ENCODE data around the gene MXRA8. TPM values are rescaled to one million over a fixed set of nuclear protein-coding genes. Genes with fewer than 3 reads are reported as not detected.

The MXRA8 gene
- total and polyA plus RNA-seq, 9 of the 15 experiments (the other 6 are each of a cell fraction or from before 2014, with no cell fraction given) = 0.66 to 11.3 (median 6.3) TPM

- Histone ChIP-seq H4K20me1 (replicated peaks; ENCODE audit: control insufficient read depth, insufficient read depth, low read length) (peaks cover 47% of the 10 kb centered on the region; the same call in 1 of the 2 replicates), H3K9ac (ENCODE audit: insufficient read depth in 1 of 2, low read depth in 2 of 2, low read length in 2 of 2) (peak overlapping the region; percentile 10 to 98; a peak in 3 of 4 replicates), H3K4me2 (ENCODE audit: insufficient read depth, low read length) (no peak overlapping the region), H3K27ac (ENCODE audit: extremely low read depth, low read depth, low read length) (peak overlapping the region; percentile 46; the same call in 2 of the 3 replicates), H3K27me3 (ENCODE audit: control insufficient read depth in 2 of 2, insufficient read depth in 2 of 2, low read length in 2 of 2) (no peaks in the 10 kb centered on the region), H3K4me3 (no peak overlapping the region), H3K9me3 (replicated peaks; ENCODE audit: control insufficient read depth, insufficient read depth, low read depth, low read length) (0 out of 2 replicates have a peak, but pooled peaks cover 2% of the 10 kb centered on the region), H3K79me2 (ENCODE audit: control insufficient read depth, insufficient read depth, low read length) (peaks cover 65% of the 10 kb centered on the region), H2AFZ (ENCODE audit: low read depth, low read length) (no peak overlapping the region), H3K9me1 (ENCODE audit: control insufficient read depth, insufficient read depth, low read length) (peaks cover 8% of the 10 kb centered on the region), H3K36me3 (ENCODE audit: control insufficient read depth, insufficient read depth, low read length) (peaks cover 53% of the 10 kb centered on the region; the same call in 2 of the 3 replicates), H3K4me1 (replicated peaks in 1 of 2; ENCODE audit: control insufficient read depth in 2 of 2, insufficient read depth in 2 of 2, low read length in 2 of 2) (peaks cover 9 to 88% of the 10 kb centered on the region in 2 experiments; a peak in 3 of 5 replicates)
- WGBS (ENCODE audit: insufficient coverage, low coverage, missing lambda C conversion rate) = 72% methylated on average over 15 of the region's 15 CpGs
- in situ Hi-C loops (cut with MboI) (no loop called here), intact Hi-C loops (cut with micrococcal nuclease) (no loop called here)
- DNase-seq (ENCODE audit: extremely low read depth in 1 of 4, low spot score in 3 of 4) = peak; percentile 56 to 63 (median 60)
- FAIRE-seq = no peak
- POLR2A ChIA-PET = interaction anchor here (0.6 to 4.8 kb wide), 5 partner anchors 9 to 447 kb away, joined by 3 to 22 read pairs (median 5); partner anchors contain the start of gene AURKAIP1
- BruUV-seq (replicated peaks) = no TSS peak
- CTCF ChIA-PET (ENCODE audit: low intra/inter-chr PET ratio) = no interaction called here
- peak; percentile 59 for ATAC-seq
- TF ChIP-seq SMC3 (conservative IDR thresholded peaks at IDR 0.05; ENCODE audit: insufficient read depth, low read depth, low read length) = peak; percentile 19; the same call in 1 of the 2 replicates
- no peak for TF ChIP-seq CEBPZ (IDR thresholded peaks at IDR 0.05; ENCODE audit: borderline replicate concordance, low read depth, low read length)
- TF ChIP-seq MAX (CRISPR knock-in tag; IDR thresholded peaks at IDR 0.05) = peak; percentile 52; the same call in 1 of the 2 replicates
- TF ChIP-seq ZBTB40 (IDR thresholded peaks at IDR 0.05) = no peak
- no peak for TF ChIP-seq ZBTB40 (CRISPR knock-in tag; IDR thresholded peaks at IDR 0.05)
- TF ChIP-seq POLR2AphosphoS5 (IDR thresholded peaks at IDR 0.05; ENCODE audit: control insufficient read depth, insufficient read depth, low read depth, low read length) = no peak
- no peak for TF ChIP-seq ZNF217 (CRISPR knock-in tag; IDR thresholded peaks at IDR 0.05)
Observed at GRCh38 chr1:1344655-1345361, 13.5 kb downstream of the MXRA8 start.
